Left lobe of liver (tissue), 2 donors: Measurements from ENCODE around the gene PDZD8. TPM values are rescaled to one million over a fixed set of nuclear protein-coding genes. Genes with fewer than 3 reads are reported as not detected.

ENCODE experiments used
- ATAC-seq: fragments of 200-7000 bp; cut with Tn5 transposase; one replicate; pipeline ENCODE4 v1.9.1; 2020; ENCODE audit warnings: mild to moderate bottlenecking, moderate library complexity
- DNase-seq: peaks from one replicate; pipeline ENCODE4 v3.0.0-alpha.2; 2020; ENCODE audit warnings: low spot score
- total RNA-seq: library from RNA; stranded (reverse); gene quantifications from one replicate; pipeline ENCODE4 v1.2.1, GENCODE V29; 2021
- donor health status: DM: no; HTN: no; CAD: no; lungs with moderate emphysema.
- donor health status: DM: no; HTN: yes; CAD: no.

The PDZD8 gene
- total RNA-seq, 1 donor from 2014 or later = 29.6 TPM

DNA sequence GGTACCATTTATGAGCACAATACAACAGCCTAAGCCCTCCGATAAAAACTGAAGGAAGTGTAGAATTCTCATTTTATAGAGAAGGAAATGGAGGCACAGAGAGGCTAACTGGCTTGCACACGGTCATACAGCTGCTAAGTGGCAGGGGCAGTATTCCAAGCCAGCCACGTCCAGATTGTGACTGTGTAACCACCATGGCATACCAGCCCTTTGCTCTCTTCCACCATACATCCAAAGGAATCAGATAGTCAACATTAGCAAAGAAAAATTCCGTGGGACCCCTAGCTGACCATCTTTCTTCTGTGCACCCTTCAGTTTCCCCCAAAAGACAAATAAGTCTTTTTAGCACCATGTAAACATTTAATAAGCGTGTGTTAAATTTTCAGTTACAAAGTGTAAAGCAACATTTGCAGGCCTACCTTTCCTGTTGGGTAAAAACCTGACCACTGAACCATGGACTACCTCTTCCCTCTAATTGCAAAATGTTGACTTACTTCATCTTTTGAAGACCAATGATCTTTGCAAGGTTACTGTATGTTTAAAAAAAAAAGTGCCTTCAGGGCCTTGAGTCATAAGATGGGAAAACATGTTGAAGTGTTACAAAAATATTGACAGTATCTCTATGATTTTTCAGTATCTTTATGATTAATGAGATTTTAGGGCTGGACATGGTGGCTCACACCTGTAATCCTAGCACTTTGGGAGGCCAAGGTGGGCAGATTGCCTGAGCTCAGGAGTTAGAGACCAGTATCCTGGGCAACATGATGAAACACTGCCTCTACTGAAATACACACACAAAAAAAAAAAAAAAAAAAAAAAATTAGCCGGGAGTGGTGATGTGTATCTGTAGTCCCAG is 24.3 kb upstream of the PDZD8 start:
- ATAC-seq (no peak), DNase-seq (no peak)

GRCh38 chr10:117398029-117398428 is 22.8 kb upstream of the PDZD8 start:
- ATAC-seq = no peak

GRCh38 chr10:117391436-117392205 is 16.4 kb upstream of the PDZD8 start:
- ATAC-seq (peak; percentile 97), DNase-seq (peak; percentile 94)

More at GRCh38 chr10:117398029-117398428, 22.8 kb upstream of the PDZD8 start:
- DNase-seq = no peak

GRCh38 chr10:117390420-117390819 is 15.2 kb upstream of the PDZD8 start:
- DNase-seq = no peak
- ATAC-seq = no peak

- no peak for DNase-seq
- ATAC-seq = no peak
Observed at GRCh38 chr10:117386805-117387204, 11.6 kb upstream of the PDZD8 start.

- ATAC-seq (peak; percentile 31), DNase-seq (no peak)
Observed at GRCh38 chr10:117382861-117383260, 7.6 kb upstream of the PDZD8 start.

GRCh38 chr10:117374506-117375359 is 507 bp downstream of the PDZD8 start:
- DNase-seq = no peak
- ATAC-seq = peak; percentile 27

DNA sequence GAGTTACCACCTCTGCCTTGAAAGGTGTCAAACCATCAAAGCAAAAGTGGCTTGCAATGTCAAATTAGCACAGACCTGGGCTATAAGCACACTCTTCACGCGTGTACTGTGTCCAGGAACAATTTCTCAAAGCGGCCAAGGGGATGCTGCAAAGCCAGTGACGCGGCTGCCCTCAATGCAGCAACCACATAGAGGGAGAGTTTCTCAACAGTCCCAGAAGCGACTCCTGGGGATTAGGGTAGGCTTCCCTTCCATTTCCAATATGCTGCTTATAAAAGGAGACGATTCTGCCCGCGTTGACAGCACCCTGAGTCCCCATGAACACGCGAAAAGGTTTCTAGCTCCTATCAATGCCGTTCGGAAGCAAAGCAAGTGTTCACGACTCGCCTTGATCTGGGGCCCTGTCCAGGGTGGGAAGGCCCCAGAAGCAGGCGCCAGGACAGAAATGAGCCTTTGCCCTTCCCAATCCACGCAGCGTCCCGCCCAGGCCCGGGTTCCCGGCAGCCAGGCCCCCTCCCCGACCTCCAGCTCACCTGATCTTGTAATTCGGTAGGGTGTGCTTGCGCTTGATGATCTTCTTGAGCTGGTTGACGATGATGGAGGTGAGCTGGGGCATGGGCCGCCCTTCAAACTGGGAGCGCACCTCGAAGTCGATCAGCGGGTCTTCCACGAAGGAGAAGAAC is 1.3 kb downstream of the PDZD8 start:
- peak; percentile 61 for ATAC-seq
- peak; percentile 80 for DNase-seq

- no peak for ATAC-seq
- DNase-seq = no peak
Observed at GRCh38 chr10:117370205-117370604, 5.0 kb downstream of the PDZD8 start.

DNA sequence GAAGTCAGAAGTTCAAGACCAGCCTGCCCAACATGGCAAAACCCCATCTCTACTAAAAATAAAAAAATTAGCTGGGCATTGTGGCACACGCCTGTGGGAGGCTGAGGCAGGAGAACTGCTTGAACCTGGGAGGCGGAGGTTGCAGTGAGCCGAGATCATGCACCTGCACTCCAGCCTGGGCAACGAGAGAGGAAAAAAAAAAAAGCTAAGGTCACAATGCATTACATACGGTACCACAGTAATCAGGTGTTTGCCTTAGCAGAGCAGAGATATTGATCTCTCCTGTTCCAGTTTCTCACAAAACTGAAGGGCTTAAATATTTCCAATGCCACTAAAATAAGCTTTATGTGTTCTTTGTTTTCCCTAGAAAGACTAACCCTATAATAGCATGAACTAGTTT is 7.5 kb downstream of the PDZD8 start:
- peak; percentile 63 for ATAC-seq
- DNase-seq = no peak

DNA sequence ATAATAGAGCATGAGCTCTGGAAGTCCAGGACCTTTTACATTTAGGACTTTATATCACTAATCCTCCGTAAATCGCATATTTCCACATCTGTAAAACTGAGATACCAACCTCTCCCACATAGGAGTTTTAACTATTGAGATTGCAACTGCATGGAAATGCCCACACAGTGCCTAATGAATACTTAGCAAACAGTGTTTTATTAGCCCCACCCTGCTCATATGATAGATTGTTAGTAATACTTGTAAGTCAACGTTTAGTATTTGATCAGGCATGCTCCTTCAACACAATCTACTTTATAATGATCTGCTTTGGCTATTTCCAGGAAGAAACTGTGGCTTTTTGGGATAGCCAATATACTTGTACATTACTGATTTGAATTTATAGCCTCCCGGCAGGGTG is 8.5 kb downstream of the PDZD8 start:
- ATAC-seq = no peak
- DNase-seq = no peak

DNA sequence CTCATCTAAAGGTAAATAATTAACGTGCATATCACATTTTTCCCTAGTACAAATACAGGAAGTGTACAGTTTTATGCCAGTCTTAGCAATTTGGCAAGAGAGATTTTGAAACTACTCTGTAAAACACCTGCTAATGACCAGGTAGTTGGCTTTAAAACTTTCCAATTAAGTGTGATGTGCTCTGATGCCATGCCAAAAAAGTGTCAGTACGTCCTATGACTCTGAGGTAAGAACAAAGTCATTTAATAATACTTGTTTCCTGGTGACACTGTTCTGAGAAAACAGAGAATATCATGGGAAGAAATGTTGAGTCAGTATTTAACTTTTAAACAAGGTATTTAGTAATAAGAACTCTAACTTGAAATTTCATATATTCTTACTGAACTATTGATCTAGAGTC is 9.6 kb downstream of the PDZD8 start:
- ATAC-seq (peak; percentile 3), DNase-seq (no peak)

GRCh38 chr10:117364110-117364960 is 10.9 kb downstream of the PDZD8 start:
- DNase-seq (no peak), ATAC-seq (peak; percentile 37)

DNA sequence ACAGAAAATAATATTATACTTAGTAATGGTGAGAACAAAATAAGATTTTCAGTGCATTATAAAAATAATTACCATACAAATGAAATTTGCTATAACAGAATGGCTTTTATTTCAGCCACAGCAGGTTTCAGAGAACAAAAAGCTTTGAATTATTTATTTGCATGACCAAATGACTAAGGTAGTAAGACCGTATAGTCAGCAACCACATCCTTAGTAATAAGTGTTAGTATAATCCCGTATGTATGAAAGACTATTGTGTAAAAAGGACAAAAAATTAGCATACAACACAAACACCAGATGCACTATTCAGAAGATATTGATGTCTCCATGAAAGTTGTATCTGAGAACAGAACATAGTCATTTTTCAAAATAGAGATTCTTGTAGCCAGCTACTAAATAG is 12.2 kb downstream of the PDZD8 start:
- DNase-seq = no peak
- ATAC-seq = no peak

GRCh38 chr10:117362313-117362712 is 12.9 kb downstream of the PDZD8 start:
- DNase-seq = no peak
- ATAC-seq = no peak

DNA sequence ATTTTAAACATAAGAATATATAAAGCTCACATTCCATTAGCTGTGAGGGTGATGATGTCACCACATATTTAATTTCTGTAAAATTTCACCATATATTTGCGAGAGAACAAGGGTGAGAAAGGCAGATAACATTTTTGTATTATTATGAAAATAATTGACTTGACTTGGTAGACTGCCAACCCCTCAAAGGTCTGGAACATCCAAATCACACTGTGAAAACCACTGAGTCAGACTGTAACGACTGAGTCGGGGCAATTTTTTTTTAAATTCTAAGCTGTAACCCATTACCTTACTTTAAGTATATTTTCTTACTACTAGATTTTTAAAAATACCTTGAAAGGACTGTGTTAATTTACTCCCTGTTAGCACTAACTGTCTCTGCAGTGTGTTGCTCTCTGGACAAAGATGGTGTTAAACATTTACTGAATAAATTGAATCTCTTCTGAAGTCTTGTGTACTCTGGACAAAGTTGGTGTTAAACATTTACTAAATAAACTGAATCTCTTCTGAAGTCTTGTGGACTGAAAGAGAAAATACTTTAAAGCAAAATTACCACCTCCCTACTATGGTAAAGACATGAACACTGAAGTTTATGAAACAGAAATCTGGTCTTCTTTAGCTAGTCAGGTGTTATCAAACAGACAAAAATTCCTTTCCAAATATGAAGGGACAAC is 14.1 kb downstream of the PDZD8 start:
- no peak for DNase-seq
- peak; percentile 81 for ATAC-seq

DNA sequence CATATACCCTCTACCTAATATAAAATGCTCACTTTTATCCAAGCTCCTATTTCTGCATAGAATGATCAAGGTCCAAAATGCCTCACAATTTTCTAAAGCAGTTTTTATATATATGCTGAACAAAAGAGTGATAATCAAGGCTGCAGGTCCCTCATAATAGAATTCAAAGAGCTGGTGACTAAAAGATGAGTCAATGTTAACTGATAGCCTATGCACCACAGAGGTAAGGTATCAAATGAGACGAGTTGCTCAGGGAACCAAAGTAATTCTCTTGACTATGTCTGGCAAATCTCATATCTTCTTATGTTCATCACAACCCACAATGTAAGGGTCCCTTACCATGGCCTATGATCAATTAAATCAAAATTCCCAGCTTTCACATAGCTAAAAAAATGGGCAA is 15.2 kb downstream of the PDZD8 start:
- DNase-seq (no peak), ATAC-seq (no peak)

DNA sequence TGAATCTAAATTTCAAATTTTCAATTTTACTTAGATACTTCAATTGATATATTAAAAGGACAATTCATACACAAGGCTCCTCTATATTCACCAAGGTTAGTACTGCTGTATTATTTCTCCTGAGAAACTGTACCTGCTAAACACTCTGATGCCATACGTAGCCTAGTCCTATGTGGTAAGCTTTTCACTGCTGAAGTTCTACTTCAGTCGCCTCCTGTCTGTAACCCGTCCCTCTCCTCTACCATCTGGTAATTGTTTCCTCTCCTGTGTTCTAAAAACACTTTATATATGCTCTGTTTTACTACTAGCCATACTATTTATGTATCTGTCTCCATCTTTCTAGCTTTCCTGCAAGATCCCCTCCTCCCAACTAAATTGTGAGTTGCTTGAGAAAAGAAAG is 20.2 kb downstream of the PDZD8 start:
- ATAC-seq = no peak
- no peak for DNase-seq

DNA sequence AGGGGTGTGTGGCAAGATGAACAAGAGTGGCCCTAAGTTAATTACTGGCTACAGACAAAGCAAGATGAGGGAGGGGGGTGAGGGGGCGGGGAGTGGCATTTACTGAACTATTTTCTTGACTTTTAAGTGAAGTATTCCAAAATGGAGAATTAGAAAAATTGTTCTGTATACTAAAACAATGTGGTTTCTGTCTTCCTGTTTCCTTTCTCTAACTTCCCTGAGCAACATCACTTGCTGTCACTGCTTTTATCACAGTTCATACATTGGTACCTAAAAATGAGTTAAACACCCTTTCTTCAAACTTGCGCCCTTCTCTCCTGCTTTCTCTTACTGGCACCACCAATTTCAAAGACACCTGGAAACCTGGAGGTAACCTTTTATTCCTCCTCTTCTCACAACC is 21.6 kb downstream of the PDZD8 start:
- no peak for ATAC-seq

More for the DNA sequence above, 21.6 kb downstream of the PDZD8 start:
- DNase-seq = no peak
